HS-27A (cell line): ENCODE measurements around the gene PITPNB.

Experiments used
- DNase-seq: peaks from one replicate; pipeline ENCODE4 v3.0.0-alpha.2; 2012; ENCODE audit warnings: low read depth, missing footprints

The PITPNB gene

DNA sequence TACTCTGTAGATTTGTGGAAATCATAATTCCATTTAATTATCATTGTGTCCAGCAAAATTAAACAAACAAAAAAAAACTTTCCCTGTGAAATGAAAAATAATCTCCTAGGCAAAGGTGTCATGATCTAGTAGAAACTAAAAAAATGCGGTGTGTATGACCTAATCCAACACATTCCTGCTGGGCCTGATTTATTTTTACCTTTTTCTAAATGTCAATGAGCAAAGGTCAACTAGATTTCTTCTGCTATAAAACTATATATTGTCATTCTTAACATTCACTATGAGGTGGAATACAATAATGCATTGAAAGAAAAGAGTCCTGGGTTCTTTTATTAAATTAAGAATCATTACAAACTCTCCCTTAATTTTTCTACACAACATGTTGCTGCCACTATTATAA, 60.4 kb downstream of the PITPNB start:
- DNase-seq = no peak

DNA sequence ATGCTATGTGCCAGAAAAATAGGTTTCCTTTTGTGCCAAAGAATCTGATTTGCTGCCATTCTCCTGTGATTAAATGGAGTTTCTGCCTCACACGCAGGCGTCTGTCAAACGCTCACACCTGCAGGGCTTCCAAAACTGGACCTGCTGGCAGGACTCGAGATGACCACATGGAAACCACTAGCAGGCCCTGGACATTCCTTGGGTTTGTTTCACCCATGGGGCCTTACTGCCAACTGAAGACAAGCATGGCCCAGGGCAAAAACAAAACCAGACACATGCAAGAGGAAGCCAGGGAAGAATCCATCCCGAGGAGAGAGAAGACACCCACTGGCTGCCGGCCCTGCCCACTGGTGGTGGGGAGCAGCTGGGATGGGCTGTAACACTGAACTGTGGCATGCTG, 61.6 kb downstream of the PITPNB start:
- no peak for DNase-seq

DNA sequence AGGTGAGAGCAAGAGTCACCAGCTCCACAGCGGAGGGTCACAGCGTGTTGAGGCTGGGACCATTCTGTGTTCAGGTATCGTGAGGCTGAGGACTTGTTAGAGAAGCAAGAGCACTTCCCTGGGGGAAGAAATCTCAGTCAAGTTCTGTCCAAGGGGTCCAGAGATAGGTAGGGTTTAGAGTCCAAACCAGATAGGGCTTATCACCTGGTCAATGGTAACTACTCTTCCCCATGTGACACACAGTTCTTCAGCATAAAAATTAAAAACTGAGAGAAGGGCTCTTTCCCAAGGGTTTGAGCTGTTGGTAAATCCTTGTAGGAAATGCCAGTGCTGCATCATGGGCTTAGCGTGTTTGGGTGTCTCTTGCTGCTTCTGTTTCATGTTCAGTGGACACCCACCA, 62.7 kb downstream of the PITPNB start:
- DNase-seq = no peak

DNA sequence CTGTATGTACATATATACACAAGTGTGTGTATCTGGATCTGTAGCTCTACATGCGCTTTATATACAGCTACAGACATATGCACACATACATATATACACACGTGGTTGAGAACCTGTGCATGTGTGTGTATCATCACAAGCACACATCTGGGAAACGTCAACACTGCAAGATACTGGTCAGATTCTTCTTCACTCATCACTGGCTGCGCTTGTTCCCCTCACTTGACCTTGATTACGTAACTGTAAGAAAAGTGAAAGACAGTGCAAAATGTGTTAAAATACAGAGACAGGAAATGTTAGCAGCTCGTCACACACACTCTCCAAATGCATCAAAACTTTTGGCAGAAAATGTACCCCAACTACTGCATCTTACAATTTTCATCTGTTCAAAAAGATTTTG, 65.6 kb downstream of the PITPNB start:
- DNase-seq = no peak

DNA sequence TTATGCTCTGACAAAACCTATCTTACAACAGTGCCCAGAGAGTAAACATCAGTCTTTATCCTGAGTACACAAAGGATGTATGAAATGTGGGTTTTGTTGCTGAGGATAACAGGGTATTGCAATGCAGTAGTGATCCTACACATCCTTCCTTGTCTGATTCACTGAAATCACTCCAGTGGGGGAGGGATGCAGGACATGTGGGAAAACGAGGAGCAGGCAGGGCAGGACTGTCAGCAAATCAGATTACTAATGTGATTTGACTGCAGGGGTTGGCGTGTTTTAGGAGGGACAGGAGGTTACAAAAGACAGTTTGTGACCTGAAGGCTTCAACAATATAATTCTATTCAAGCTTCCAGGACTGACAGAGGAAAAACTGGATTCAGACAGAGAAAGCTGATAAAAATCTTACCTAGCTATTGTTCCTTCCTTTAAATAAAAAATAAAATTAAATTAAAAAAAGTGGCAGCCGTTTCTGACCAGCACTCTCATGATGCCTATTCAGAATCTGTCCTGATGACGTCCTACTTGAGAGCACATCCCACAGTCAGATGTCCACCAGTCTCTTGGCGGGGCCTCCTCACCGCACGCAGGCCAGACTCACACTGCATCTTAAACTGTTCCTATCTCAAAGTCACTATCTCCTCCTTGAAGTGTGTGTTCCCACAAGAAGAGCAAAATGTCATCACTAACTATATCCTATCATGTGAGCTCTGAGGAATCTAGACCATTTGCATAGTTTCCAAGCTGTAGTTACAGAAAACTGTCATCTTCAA, 66.9 kb downstream of the PITPNB start:
- no peak for DNase-seq

DNA sequence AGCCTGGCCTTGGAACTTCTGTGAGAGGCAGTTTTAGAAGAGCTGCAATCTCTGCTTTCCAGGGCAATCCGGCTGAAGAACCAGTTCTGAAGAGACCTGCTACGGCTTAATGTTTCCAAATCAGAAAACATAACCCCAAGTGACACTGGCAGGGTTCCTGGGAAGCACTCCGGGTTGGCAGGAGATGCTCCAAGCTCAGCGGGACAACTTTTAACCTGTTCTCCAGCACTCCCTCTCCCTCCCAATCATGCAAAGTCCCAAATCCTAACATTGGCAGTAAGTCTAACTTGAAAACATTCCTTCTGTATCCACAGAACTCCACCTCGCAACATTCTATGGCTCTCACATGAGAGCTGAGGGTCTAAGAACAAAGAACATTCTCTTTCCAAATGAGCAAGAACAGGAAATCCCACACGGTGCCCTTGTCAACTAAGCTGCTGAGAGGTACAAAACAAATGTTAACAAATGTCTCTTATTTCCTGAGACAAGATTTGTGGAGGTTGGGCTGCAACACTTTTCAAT, 69.0 kb downstream of the PITPNB start:
- DNase-seq = no peak

DNA sequence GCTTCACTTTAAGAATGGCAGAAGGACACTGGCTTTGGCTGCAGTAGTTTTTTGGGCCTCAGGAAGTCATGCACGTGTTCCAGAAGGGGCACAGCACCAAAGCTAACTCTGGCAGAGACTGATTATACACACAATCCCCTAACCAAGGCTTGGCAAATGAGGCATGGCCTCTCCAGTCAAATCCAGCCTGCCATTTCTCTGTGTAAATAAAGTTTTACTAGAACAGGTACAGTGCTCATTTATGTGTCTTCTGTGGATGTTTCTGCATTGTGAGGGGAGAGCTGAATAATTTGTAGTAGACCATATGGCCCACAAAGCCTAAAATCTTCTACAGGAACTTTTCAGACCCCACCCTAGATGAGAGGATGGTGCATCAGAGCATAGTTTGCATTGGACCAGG, 71.1 kb downstream of the PITPNB start:
- no peak for DNase-seq

DNA sequence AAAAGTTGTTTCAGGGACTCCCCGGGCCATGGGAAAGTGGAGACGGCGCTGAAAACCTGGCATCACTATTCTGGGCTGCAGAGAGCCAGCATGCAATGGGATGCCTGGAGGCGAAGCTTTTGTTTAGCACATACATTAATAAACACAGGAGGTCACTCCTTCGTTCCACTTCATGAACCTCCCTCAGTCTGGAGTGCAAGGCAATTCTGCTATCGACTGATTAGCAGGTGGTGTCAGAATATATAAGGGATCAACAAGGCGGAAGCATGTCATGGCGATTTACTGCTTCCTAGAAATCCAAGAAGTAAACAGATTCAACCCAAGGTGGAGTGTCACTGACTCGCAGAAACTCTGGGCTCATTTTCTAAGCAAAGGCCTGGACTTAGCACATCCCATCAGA, 72.1 kb downstream of the PITPNB start:
- no peak for DNase-seq

DNA sequence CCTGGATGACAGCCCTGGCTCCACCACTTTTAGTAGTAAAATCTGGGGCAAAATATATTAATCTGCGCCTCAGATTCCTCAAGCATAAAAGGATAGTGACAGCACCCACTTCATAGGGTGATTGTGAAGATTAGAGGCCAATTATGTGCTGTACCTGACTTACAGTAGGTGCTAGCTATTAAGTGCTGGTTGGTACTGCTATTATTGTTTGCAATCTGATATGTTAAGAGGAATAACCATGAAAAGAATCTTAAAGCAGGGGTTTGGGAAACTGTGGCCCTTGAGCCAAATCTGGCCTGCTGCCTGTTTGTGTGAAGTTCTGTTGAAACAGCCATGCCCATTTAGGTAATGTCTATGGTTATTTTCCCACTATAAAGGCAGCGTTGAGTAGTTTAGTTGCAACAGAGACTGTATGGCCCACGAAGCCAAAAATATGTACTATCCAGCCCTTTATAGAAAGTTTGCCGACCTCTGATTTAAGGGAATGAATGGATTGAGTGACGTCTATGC, 72.8 kb downstream of the PITPNB start:
- no peak for DNase-seq

DNA sequence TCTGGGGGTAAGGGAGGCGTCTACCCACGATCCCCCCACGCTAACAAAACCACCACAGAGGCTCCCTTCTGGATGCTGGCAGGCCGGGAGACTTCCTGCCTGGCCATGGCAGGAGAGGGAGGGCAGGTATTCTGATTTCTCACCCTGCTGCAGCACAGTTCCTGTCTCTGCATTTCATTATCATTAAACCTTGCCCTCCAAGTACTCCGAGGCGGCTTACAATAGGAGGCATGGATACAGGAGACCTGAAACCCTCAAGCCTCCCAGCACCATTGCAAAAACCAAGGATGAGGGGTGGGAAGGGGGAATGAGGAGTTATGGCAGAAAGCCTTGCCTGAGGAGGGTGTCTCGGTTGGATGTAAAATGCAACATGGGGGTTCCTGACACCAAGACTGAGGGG, 73.4 kb downstream of the PITPNB start:
- DNase-seq = no peak

DNA sequence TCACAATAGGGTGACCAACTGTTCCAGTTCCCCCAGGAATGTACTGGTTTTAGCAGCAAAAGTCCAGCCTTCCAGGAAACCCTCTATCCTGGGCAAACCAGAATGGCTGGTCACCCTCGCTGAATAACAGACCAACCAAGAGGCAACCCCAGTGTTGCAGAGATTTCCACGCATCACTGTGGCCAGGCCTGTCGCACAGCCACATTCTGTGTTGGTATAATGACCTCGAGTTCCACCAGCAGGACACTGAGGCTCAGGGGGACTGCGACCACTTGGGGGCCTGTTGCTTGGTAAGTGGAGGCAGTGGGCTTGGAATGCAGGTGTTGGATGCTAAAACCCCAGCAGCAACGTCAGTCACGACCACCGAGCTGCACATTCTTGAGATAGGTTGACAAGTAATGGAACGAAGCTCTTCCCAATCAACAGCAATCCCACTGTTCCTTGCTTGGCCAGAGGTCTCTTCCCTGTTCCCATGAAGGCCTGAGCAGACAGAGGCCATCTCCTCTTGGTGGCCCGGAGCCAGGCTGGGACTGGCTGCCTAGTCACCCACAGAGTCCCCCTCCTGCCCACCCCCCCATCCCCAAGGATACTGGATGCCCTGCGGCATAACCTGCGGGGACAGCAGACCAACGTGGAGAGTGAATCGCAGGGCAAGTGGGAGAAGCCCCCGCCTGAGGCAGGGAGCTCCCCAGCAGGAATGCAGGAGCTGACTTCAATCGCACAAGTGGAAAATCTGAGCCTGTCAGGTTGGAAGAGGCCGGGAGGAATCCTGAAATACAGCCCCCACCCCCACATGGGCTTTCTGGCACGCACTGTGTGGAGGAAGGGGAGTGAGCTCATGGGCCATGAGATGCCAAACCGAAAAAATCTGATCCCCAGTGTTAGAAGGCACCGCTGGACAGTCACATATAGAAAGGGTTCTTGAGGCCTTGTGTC, 74.1 kb downstream of the PITPNB start:
- DNase-seq = no peak

DNA sequence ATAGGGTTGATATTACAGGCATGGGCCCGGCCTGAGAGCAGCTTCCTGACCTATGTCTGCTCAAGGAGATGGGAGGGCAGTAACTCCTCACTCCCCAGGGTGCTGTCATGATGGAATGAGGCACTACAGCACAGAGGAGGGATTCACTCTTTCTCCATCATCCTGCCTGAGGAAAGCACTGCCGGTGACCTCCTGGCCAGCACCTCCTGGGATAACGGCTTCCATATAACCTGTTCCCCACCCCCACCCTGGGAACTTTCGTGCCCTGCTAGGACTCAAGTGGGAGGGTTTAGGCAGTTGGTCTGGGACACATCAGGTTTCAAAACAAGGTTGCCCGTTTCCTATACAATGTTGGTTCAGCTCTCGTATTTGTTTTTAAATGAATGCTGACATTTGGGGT, 74.8 kb downstream of the PITPNB start:
- no peak for DNase-seq

DNA sequence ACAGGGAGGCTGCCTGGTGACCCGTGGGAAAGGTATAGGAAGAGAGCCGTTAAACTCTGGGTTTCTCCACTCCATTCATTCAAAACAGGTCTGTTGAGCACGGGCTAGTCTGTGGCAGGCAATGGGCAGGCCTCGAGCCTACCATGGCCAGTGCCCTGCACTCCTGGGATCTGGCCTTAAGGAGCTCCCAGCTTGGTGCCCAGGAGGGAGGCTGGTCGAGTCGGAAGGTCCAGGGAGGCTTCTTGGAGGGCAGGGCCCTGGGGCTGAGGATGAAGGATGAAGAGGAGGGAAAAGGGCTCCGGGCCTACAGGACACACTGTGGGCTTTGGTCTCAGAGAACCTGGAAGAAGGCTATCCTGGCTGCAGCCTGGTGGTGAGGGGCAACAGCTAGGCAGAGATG, 75.6 kb downstream of the PITPNB start:
- DNase-seq = no peak

DNA sequence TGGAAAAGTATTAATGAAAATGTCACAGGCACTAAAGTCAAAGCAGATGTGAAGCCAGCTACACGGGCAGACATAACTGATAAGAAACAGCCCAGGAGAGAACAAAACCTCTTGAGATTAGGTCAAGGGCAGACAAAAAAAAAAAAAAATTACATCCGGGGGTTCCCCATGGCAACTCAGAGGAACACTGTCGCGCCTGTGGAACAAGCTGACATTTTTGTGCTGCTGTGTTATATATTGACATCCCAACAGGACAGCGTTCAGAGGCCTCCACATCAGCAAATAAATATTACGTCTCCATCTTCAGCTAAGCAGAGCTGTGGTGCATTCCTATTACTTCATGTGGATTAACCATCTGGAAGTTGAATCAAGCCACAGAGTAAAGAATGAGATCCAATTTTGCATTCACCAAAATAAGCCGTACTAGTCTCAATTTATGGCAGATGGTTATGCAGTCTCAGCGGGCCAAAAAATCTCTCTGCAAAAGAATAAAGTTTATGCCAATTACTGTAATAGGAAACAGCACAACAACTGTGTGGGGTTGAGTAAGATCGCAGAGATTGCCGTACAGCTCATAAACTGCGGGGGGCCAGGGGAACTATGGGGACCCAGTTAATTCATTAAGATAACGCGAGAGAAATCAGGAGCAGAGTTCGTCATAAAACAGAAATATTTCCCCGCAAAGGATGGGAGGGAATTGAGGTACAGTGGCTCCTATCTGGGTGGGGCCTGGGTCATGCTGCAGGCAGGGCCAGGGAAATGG, 76.2 kb downstream of the PITPNB start:
- DNase-seq = no peak

DNA sequence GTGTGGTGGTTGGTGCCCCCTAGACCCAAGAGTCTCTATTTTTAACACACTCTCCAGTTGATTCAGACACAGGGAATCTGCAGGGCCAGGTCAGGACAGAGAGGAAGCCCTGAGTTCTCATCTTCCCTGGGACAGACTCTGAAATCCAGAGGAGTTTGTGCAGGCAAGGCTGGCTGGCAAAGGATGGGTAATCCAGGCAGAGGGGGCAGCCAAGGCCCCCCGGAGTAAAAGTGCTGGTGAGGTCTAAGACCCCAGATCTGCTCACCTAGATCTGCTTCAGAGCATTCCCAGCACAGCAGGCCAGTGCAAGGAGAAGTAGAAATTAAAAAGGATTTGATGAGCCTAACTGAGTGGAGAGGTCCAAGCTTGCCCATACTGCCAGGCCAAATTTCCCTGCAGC, 76.9 kb downstream of the PITPNB start:
- DNase-seq = no peak

DNA sequence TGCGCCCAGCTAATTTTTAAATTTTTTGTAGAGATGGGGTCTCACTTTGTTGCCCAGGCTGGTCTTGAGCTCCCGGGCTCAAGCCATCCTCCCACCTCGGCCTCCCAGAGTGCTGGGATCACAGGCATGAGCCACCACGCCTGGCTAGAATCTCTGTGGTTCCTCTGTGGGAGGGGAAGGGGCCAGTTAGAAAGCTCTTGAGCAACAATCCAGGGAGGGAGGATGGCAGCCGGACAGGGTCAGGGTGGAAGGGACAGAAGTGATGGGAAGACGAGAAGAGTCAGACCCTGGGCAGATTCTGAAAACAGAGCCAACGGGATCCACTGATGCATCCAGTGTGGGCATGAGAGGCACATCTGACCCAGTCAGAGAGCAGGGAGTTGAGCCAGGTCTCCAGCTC, 78.6 kb downstream of the PITPNB start:
- no peak for DNase-seq

DNA sequence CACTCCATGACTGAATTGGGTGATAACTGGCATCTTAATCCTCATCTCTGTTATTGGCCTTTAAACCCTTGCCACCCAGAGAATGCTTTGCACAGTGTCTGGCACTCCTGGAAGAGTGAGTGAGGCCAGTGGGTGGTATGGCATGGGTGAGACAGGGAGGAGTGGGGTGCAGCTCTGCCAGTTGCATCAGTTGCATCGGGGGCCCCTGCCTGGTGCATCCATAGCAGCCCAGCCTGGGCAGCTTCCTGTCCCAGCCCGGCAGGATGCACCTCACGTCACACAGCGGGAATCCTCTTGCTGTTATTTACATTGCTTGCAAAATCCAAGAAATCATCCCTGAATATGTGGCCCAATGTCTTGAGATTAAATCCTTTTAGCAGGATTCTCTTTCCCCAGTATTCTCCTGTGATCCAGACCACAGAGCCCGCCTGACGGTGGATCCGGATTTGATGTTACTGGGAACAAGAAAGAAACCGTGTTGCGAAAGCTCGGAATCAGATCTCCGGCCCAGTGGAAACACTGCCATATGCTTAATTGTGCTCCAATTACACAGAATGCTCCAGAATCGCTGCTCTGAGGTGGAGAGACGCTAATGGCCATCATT, 79.9 kb downstream of the PITPNB start:
- no peak for DNase-seq

DNA sequence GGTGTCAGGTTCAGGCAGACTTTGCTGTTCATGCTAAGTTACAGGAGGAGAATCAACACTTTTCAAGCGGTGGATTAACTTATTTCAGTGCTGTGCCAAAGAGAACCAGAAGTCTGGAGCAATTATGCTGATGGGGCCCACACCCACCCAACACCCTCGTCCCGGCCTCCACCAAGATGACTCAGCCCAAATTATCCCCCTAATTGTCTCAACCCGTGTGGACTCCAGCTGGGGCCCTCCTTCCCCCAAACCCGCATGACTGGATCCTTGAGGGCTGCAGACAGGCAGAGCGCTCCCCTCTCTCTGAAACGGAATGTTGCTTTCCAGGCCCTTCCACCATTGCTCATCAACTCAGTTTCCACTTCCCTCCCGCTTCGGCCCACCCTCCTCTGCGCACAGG, 82.9 kb downstream of the PITPNB start:
- DNase-seq = no peak

DNA sequence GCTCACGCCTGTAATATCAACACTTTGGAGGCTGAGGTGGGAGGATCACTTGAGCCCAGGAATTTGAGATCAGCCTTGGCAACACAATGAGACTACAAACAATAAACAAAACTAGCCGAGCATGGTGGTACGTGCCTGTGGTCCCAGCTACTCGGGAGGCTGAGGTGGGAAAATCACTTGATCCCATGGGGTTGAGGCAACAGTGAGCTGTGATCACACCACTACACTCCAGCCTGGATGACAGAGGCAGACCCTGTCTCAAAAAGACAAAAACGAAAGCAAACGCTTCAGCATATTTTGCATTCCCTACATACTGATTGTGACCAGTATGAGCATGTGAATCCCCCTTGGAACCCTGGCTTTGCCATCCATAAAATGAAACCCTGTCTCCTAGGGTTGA, 83.6 kb downstream of the PITPNB start:
- DNase-seq = no peak

DNA sequence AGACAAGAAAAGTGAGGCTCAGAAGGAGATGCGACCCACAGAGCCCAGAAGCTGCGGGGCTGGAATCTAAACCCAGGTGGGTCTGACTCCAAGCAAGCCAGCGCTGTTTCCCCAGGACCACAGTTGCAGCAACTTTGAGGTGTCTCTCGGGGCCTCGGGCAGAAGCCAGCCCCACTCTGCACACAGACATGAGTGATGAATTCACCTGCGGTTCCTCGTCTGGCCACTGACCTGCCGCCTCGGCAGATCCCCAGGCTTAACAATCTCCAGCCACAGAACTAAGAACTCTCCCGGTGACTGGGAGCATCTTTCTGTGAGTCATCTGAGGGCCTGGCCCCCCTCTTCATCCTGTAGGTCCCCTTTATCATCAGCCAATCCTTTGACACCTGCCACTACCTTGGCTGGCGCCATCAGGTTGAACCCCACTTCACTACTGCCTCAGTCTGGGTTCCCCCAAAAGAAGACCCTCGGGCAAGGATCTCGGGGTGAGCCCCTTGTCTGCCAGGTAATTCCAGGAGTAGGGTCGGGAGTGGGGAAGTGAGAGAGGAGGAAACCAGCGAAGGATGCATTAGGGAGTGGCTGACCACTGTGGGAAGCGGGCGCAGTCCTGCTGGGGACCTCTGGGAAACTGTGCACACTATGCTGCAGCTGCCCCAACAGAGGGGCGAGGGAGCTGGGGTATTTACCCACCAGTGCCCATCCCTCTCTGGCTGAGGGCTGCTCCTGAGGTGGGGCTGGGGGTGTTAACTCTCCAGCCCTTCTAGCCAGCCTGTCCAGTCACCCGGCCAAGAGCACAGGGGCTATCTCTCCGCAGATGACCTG, 84.5 kb downstream of the PITPNB start:
- no peak for DNase-seq

DNA sequence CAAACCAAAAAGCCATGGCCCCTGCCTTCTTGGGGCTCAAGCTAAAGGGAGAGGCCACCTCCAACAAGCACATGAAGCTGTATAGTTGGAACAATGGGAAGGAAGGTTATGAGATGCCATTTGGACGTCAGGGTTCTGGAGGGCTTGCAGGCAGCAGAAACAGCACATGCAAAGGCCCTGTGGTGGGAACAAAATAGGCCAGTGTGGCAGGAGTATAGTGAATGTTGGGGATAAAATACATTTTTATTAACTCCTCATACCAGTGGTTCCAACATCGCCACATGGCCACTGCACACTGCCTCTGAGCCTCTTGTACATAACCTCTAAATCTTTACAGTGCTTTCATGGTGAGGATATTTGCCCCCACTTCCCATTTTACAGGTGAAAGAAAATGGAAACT, 85.3 kb downstream of the PITPNB start:
- DNase-seq = no peak
